Heart left ventricle (tissue), 16 donors: ENCODE data around the gene EXOC4. TPM values are rescaled to one million over a fixed set of nuclear protein-coding genes. Genes with fewer than 3 reads are reported as not detected.

ENCODE experiments used
- ATAC-seq, 4 donors: fragments of 200-7000 bp; cut with Tn5 transposase; one replicate each; pipeline ENCODE4 v1.9.1; 2020 to 2022; ENCODE audit warnings: moderate library complexity in 4 of 4, mild to moderate bottlenecking in 3 of 4, moderate number of reproducible peaks in 1 of 4
- DNase-seq, 5 donors: peaks; one replicate each; pipeline ENCODE4 v3.0.0-alpha.2; 2020
- H3K27ac ChIP-seq, 12 donors: fragments of 200-600 bp; sonication (generic) in 4 of 12; one replicate each; pipeline versions ENCODE4 v1.5.0 to v1.8.0; 2016 to 2022; ENCODE audit warnings: mild to moderate bottlenecking in 2 of 12
- H3K27me3 ChIP-seq, 9 donors: fragments of 200-600 bp; sonication (generic) in 2 of 9; one replicate each; pipeline versions ENCODE4 v1.5.1 to v1.8.0; 2016 to 2022; ENCODE audit warnings: mild to moderate bottlenecking in 3 of 9
- H3K36me3 ChIP-seq, 9 donors: fragments of 200-600 bp; sonication (generic) in 2 of 9; one replicate each; pipeline versions ENCODE4 v1.5.0 to v1.8.0; 2018 to 2022; ENCODE audit warnings: mild to moderate bottlenecking in 2 of 9
- H3K4me1 ChIP-seq, 12 donors: fragments of 200-600 bp; sonication (generic) in 4 of 12; one replicate each; pipeline versions ENCODE4 v1.5.0 to v1.8.0; 2016 to 2022; ENCODE audit warnings: mild to moderate bottlenecking in 3 of 12
- H3K4me3 ChIP-seq, 12 donors: fragments of 200-600 bp; sonication (generic) in 4 of 12; one replicate each; pipeline versions ENCODE4 v1.5.0 to v1.8.0; 2017 to 2022; ENCODE audit warnings: mild to moderate bottlenecking in 9 of 12, moderate library complexity in 4 of 12
- H3K9me3 ChIP-seq, 12 donors: fragments of 200-600 bp; sonication (generic) in 4 of 12; one replicate each; pipeline versions ENCODE4 v1.5.0 to v1.8.0; 2016 to 2022; ENCODE audit warnings: mild to moderate bottlenecking in 1 of 12
- POLR2A ChIP-seq, 2 donors: fragments of 450-650 bp; IDR thresholded peaks; one replicate each; pipeline ENCODE4 v1.6.1; 2017; ENCODE audit warnings: antibody characterized with exemption in 2 of 2, mild to moderate bottlenecking in 2 of 2, moderate library complexity in 2 of 2
- WGBS, 4 donors: extraction: QIAGEN DNeasy Blood & Tissue Kit in 2 of 4; methylation state at CpG; one replicate each; pipeline versions ENCODE4 v1.1.5 to v1.1.7; 2013 to 2018; 5-methylcytosine and 5-hydroxymethylcytosine counted together
- intact Hi-C, 10 donors: fragments of 100-400 bp; cut with DNase I; formaldehyde crosslinking; loops; one replicate each; pipeline versions ENCODE4 v1.11.1 to v1.14.2; 2022
- polyA plus RNA-seq, 2 donors: library from polyadenylated mRNA; stranded (reverse); fragments of 200-250 nt; gene quantifications; one replicate each; pipeline ENCODE4 v1.2.3, GENCODE V29; 2013
- total RNA-seq, 9 donors: library from RNA; depleted of rRNA in 2 of 9; stranded (reverse); fragments of >200 nt in 2 of 9; fragmentation: NEBNext Ultra II Directional in 3 of 9; extraction: Animal tissue kit (Norgen Biotek cat#: 25700) in 3 of 9; gene quantifications; one replicate each; pipeline versions ENCODE4 v1.1.0 to v1.2.4, GENCODE V29; 2016 to 2023
- TF ChIP-seq, protein P1 (sequence below), 12 donors: fragments of 200-600 bp; sonication (generic) in 4 of 12; IDR thresholded peaks; one replicate each; pipeline versions ENCODE4 v1.5.0 to v1.8.0; 2018 to 2022; ENCODE audit warnings: antibody characterized with exemption in 12 of 12, mild to moderate bottlenecking in 5 of 12
- donor health status: ischemic (EF 13 %, LVEDD 7.1; RV severe dilation, severe dysfunction).
- donor health status: healthy with polysubstance abuse.
- donor health status: DM: no; HTN: yes; CAD: no.
- donor health status: DM: no; HTN: no; CAD: no.
- donor health status: ischemic (EF 25% LVEDD 6.9; RV normal size, moderate dysfunction).
- donor health status: ischemic (EF 25% LVEDD 5.7; RV mildly dilated, moderate dysfunction).
- donor health status: healthy.
- donor health status: DM: yes; HTN: yes; CAD: no.
- donor health status: ischemic (EF 35%, LVEDD 5.7; RV mildly dilated, moderate dysfunction).
- donor health status: nonischemic (EF 11% LVEDD 7.7; RV severe dilation, severe dysfunction).
- donor health status: DM: yes; HTN: yes; CAD: no.
- donor health status: PGD.
- donor health status: ischemic (EF 29% LVEDD 5.4; RV normal size, mild dysfunction).
- donor health status: nonischemic (EF 23%, LVEDD 6.1; RV moderate dilation, normal function).

EXOC4 gene
- total and polyA plus RNA-seq, 11 donors = 8.8 to 61.2 (median 33.8) TPM

DNA sequence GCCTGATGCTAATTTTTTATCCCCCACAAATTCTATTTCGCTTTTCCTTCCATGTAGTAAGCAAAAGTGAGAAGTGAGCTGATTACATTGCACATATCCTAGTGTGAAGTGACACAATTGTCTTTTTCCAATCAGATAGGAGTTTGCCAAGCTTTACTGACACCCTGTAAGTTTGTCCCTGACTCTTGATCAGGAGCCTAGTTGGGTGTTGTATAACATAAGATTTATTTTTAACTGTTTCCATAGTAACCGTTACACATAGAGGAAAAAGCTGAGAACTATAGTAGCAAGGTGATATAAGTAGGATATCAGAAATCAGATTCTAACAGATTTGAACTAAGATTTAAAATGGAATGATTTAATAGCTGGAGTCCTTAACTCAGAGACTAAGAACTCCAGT lies 31.2 kb downstream of the EXOC4 start:
- ATAC-seq (no peak), DNase-seq (no peak)
- Histone ChIP-seq H3K27me3 (no peaks in the 10 kb centered on the region), H3K9me3 (no peaks in the 10 kb centered on the region), H3K27ac (no peak overlapping the region), H3K4me1 (peaks cover 0 to 21% (median 3%) of the 10 kb centered on the region in 12 donors), H3K36me3 (peaks cover 0 to 22% (median 4%) of the 10 kb centered on the region in 9 donors), H3K4me3 (no peak overlapping the region)
- TF ChIP-seq, protein P1, sequence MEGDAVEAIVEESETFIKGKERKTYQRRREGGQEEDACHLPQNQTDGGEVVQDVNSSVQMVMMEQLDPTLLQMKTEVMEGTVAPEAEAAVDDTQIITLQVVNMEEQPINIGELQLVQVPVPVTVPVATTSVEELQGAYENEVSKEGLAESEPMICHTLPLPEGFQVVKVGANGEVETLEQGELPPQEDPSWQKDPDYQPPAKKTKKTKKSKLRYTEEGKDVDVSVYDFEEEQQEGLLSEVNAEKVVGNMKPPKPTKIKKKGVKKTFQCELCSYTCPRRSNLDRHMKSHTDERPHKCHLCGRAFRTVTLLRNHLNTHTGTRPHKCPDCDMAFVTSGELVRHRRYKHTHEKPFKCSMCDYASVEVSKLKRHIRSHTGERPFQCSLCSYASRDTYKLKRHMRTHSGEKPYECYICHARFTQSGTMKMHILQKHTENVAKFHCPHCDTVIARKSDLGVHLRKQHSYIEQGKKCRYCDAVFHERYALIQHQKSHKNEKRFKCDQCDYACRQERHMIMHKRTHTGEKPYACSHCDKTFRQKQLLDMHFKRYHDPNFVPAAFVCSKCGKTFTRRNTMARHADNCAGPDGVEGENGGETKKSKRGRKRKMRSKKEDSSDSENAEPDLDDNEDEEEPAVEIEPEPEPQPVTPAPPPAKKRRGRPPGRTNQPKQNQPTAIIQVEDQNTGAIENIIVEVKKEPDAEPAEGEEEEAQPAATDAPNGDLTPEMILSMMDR (IDR thresholded peaks at IDR 0.05) = no peak
- TF ChIP-seq POLR2A (IDR thresholded peaks at IDR 0.05) = no peak
- intact Hi-C loops = no loop called here
- 56 to 66% (median 65%) methylated on average over 2 of the region's 2 CpGs for WGBS, 4 donors

DNA sequence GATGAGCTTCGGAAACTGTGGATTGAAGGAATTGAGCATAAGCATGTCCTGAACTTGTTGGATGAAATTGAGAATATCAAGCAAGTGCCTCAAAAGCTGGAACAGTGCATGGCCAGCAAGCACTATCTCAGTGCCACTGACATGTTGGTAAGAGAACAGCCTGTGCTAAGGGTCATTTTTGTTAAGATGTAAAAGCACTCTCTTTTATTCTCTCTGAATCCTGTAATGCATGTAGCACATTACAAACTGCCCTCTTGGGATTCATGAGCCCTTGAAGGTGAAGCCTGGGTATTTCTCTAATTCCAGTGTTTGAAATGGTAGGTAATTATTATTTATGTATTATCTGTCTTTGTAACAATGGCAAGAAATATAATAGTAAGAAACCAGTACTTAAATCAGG lies 36.1 kb downstream of the EXOC4 start:
- intact Hi-C loops = no loop called here
- 84 to 100% (median 99%) methylated on average over 1 of the region's 1 CpG for WGBS, 4 donors
- no peak for DNase-seq
- no peak for ATAC-seq
- TF ChIP-seq, protein P1 (IDR thresholded peaks at IDR 0.05) = no peak
- no peak for TF ChIP-seq POLR2A (IDR thresholded peaks at IDR 0.05)
- Histone ChIP-seq H3K4me3 (no peak overlapping the region), H3K4me1 (peaks cover 0 to 24% (median 3%) of the 10 kb centered on the region in 12 donors), H3K27ac (no peak overlapping the region), H3K9me3 (no peaks in the 10 kb centered on the region), H3K27me3 (no peaks in the 10 kb centered on the region), H3K36me3 (peaks cover 0 to 33% (median 29%) of the 10 kb centered on the region in 9 donors)

DNA sequence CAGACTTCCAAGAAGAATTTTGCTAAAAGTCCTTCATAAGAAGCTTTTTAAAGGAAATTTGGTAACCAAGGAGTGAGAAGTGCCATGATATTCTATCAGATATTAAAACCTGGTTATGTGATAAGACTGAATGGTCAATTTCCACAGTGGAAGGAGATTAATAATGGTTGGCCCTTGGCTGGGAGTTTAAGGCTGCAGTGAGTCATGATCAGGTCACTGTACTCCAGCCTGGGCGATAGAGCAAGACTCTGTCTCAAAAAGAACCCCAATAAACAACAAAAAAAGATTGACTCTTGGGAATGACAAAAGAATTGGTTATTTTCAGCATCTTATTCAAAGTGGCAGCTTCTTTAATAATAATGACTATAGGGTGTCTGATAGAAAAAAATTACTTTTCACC lies 37.2 kb downstream of the EXOC4 start:
- ATAC-seq (no peak), DNase-seq (no peak)
- Histone ChIP-seq H3K4me1 (peaks cover 0 to 21% (median 2%) of the 10 kb centered on the region in 12 donors), H3K27ac (no peak overlapping the region), H3K36me3 (peaks cover 0 to 33% (median 29%) of the 10 kb centered on the region in 9 donors), H3K27me3 (no peaks in the 10 kb centered on the region), H3K4me3 (no peak overlapping the region), H3K9me3 (no peaks in the 10 kb centered on the region)
- WGBS, 4 donors = 87 to 91% (median 90%) methylated on average over 1 of the region's 1 CpG
- intact Hi-C loops = no loop called here
- no peak for TF ChIP-seq POLR2A (IDR thresholded peaks at IDR 0.05)
- TF ChIP-seq, protein P1 (IDR thresholded peaks at IDR 0.05) = no peak

DNA sequence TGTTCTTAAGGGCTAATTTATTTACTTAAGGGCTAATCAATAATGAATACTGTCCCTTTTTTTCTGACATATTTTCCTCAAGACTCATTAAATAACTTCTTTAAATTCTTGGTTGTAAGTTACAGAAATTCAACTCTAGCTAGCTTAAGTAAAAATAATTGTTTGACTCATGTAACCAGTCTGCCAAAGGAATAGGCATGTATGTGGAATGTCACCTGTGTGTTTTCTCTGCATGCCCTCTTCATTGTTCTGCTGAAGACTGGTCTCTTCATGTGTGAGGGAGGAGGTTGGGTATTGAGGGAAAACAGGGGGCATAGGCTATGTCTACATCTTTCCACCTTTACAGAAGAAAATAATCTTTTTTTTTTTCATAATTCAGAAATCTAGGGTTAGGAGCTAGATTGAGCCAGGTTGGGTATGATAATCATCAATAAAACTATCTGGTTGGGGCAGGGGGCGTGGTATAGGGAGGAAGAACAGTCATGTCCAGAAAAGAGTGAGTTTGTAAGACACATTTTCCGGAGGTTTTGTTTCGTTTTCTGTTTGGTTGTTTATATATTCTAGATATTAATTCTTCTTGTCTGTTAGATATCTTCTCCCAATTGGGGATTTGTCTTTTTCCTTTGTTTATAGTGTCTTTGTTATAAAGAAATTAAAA lies 37.9 kb downstream of the EXOC4 start:
- no peak for DNase-seq
- 88 to 94% (median 91%) methylated on average over 3 of the region's 3 CpGs for WGBS, 4 donors
- TF ChIP-seq, protein P1 (IDR thresholded peaks at IDR 0.05) = no peak
- TF ChIP-seq POLR2A (IDR thresholded peaks at IDR 0.05) = no peak
- Histone ChIP-seq H3K27me3 (no peaks in the 10 kb centered on the region), H3K9me3 (no peaks in the 10 kb centered on the region), H3K36me3 (peaks cover 0 to 33% (median 29%) of the 10 kb centered on the region in 9 donors), H3K4me1 (peaks cover 0 to 22% (median 4%) of the 10 kb centered on the region in 12 donors), H3K27ac (no peak overlapping the region), H3K4me3 (no peak overlapping the region)
- intact Hi-C loops = no loop called here
- ATAC-seq = no peak
